Measurements from ENCODE around the gene PSAP.

Gene PSAP

DNA sequence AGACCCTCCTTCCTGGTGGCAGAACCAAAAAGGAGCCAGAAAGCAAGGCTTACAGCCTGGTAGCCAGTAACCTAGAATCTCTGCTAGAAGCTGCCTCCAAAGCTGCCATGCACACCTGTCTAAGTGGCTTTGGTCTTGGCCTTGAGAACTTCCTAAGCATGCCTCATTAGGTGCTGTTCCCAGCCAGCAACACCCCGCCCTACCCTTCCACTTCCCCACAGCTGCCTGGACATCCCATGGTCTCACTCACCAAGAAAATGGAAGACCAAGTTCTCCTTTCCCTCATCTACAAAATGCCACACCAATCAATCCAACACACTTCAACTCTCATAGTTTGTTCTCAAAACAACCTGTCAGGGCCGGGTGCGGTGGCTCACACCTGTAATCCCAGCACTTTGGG lies 4.2 kb downstream of the PSAP start:
- DNase-seq (ENCODE audit: extremely low read depth, low read depth), result no peak
- TF ChIP-seq, protein P1, sequence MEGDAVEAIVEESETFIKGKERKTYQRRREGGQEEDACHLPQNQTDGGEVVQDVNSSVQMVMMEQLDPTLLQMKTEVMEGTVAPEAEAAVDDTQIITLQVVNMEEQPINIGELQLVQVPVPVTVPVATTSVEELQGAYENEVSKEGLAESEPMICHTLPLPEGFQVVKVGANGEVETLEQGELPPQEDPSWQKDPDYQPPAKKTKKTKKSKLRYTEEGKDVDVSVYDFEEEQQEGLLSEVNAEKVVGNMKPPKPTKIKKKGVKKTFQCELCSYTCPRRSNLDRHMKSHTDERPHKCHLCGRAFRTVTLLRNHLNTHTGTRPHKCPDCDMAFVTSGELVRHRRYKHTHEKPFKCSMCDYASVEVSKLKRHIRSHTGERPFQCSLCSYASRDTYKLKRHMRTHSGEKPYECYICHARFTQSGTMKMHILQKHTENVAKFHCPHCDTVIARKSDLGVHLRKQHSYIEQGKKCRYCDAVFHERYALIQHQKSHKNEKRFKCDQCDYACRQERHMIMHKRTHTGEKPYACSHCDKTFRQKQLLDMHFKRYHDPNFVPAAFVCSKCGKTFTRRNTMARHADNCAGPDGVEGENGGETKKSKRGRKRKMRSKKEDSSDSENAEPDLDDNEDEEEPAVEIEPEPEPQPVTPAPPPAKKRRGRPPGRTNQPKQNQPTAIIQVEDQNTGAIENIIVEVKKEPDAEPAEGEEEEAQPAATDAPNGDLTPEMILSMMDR (IDR thresholded peaks at IDR 0.05; ENCODE audit: low read depth, low read length), result no peak

DNA sequence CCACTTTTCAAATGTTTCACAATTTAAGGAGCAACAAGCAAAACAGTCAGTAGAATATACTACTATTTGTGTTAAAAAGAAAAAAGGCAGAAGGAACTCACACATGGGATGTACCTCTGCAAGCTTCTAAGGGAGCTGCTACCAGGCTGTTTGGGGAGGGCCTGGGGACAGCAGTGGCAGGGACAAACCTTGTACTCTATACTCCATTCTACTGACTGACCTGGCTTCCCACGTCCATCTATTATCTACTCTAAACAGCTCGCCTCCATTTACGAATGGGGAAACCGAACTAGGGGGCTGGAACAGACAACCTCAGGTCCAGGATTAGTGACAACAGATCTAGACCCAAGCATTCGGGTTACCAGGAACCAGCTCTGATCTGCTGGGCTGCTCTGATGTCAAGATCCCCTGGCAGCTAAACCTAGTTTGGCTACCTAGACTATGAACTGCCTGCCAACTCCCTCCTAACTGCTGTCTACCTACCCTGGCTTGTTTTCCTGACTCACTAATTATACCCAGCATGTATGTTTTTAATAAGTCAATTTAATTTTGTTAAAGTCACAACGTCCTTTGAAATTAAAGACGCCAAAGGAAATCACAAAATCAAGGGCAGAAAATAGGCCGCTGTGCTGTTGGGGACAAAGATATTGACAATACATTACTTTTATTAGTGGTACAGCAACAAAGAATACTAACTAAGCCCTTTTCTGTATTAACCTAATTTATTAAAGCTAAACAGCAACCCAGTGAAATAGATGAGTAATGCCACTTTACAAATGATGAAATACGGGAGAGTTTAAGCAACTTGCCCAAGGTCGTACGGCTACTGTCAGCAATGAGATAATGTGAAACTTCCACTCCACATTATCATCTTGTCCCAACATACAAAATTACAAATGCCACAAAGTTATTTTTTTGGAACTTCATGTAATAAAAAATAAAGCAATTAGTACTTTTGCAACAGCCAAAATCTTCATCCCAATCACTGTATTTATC lies 5.3 kb downstream of the PSAP start:
- DNase-seq (ENCODE audit: extremely low read depth, low read depth), result no peak
- TF ChIP-seq, protein P1 (IDR thresholded peaks at IDR 0.05; ENCODE audit: low read depth, low read length), result no peak

DNA sequence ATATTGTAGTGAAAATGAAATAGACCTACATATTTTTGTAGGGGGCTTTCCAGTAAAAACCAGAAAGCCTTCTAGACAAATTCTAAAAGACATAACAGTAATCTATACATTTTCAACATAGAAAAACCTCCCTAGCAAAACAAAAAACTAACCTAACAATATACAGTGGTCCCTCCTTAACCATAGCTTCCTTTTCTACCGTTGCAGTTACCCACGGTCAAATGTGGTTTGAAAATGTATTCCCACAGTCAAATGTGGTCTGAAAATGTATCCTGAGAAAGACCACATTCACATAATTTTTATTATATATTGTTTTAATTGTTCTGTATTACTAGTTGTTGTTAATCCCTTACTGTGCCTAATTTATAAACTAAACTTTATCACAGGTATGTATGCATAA lies 6.4 kb downstream of the PSAP start:
- TF ChIP-seq, protein P1 (IDR thresholded peaks at IDR 0.05; ENCODE audit: low read depth, low read length), result no peak
- no peak for DNase-seq (ENCODE audit: extremely low read depth, low read depth)

DNA sequence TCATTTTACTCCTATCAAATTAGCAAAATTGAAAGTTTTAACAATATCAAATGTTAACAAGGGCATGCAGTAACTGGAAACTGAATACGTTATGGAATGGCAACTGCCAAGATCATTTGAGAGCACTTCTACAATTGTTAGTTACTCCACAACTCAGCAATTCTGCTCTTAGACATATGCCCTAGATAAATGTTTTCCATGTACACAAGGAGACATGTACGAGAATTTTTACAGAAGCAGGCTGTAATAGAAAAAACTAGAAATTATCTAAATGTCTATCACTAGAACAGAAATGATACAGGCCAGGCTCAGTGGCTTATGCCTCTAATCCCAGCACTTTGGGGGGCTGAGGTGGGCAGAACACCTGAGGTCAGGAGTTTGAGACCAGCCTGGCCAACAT lies 7.0 kb downstream of the PSAP start:
- no peak for DNase-seq (ENCODE audit: extremely low read depth, low read depth)
- TF ChIP-seq, protein P1 (IDR thresholded peaks at IDR 0.05; ENCODE audit: low read depth, low read length), result no peak

DNA sequence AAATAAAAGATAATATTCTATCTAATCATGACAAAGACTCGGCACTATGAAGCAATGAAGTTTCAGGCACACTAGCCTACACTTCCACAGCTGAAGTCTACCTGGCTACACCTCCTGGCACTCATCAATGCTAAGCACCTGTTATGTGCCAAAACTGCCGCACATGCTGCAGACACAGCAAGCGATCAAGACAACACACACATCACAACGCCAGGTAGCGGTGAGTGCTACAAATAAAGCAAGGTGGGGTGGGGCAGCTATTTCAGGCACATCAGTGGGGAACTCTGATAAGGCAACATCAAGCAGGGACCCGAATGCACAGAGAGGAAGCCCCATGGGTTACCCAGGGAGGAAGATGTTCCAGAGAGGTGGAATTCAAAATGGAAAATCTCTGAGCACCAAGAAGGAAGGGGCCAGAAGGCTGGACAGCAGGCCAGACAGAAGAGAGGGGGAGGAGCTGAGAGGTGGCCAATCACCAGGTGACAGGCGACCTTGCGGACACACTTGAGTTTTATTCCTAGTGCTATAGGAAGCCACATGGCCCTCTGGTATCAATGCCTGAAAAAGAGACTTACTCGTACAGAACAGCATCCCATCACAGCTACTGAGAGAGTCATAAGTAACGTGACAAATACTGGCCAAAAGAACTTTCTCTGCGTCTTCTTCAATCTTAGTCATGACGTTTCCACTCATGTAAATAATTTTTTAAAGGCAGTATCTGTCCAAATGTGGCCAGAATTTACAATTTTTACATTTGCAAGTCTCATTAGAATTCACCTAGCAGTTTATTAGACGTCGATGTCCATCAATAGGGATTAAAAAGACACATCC lies 8.0 kb downstream of the PSAP start:
- TF ChIP-seq, protein P1 (IDR thresholded peaks at IDR 0.05; ENCODE audit: low read depth, low read length), result no peak
- DNase-seq (ENCODE audit: extremely low read depth, low read depth), result no peak

DNA sequence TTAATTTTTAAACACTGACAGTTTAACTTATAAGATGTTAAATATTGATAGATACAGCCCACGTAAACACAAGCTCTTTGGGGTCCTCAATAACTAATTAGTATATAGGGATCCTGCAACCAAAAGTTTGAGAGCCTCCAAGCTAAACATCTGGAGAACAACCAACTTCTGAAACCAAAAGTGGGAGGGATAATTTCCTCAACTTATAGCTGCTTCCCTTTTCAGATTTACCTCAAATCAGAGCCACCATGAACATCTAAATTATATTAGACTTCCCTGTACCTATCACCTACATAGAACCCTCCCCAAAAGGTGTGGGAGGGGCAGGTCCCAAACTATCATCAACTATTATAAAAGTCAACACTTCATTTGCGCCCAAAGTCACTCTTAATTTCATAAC lies 8.6 kb downstream of the PSAP start:
- no peak for DNase-seq (ENCODE audit: extremely low read depth, low read depth)
- TF ChIP-seq, protein P1 (IDR thresholded peaks at IDR 0.05; ENCODE audit: low read depth, low read length), result no peak

DNA sequence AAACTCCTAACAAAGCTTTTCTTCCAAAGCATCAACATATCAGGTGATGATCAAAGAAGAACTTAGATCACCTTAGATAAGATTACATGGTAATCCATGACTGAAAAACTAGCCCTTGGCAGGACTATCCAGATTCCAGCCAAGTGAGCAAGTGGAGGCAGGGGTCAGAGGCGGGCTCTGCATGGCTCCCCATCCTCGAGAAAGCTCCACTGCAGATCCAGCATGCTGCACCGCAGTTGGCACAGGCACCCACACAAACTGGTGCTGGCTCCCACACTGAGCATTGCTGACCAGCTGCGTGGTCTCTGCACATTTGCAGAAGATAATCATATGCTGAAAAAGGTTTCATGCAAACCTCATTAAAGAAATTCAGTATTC lies 10.1 kb downstream of the PSAP start:
- no peak for DNase-seq (ENCODE audit: extremely low read depth, low read depth)
- TF ChIP-seq, protein P1 (IDR thresholded peaks at IDR 0.05; ENCODE audit: low read depth, low read length), result no peak
